ENCODE results near the gene DIAPH2.

DIAPH2 gene

GRCh38 chrX:96889726-96890125, 205.1 kb downstream of the DIAPH2 start:
- H4K20me1 ChIP-seq (ENCODE audit: control insufficient read depth, insufficient read depth, low read depth, low read length), result no peaks in the 10 kb centered on the region
- no peaks in the 10 kb centered on the region for H3K79me2 ChIP-seq (ENCODE audit: control insufficient read depth, low read length)
- no peak overlapping the region for H3K4me2 ChIP-seq (ENCODE audit: low read length)
- no peaks in the 10 kb centered on the region for H3K4me1 ChIP-seq (ENCODE audit: control insufficient read depth, low read length)
- no peaks in the 10 kb centered on the region for H3F3A ChIP-seq (ENCODE audit: control insufficient read depth, insufficient read depth)
- no peaks in the 10 kb centered on the region for H3K36me3 ChIP-seq (ENCODE audit: control insufficient read depth, low read length)
- H3K4me3 ChIP-seq (ENCODE audit: low read length), result no peak overlapping the region
- H3K27ac ChIP-seq (ENCODE audit: low read depth, low read length), result no peak overlapping the region
- no peaks in the 10 kb centered on the region for H3K27me3 ChIP-seq (ENCODE audit: control insufficient read depth, low read length)
- H3K9me3 ChIP-seq (ENCODE audit: control insufficient read depth, insufficient read depth, low read length), result no peaks in the 10 kb centered on the region
- H3K9me2 ChIP-seq (replicated peaks; ENCODE audit: control insufficient read depth, low read length), result no peaks in the 10 kb centered on the region
- TF ChIP-seq EZH2phosphoT487 (IDR thresholded peaks at IDR 0.05; ENCODE audit: borderline replicate concordance, low read length), result no peak
- TF ChIP-seq CTCF (IDR thresholded peaks at IDR 0.05; ENCODE audit: low read depth, low read length, poor library complexity, severe bottlenecking), result no peak

- Histone ChIP-seq H3K36me3 (ENCODE audit: control insufficient read depth, low read length) (no peaks in the 10 kb centered on the region), H3K27ac (ENCODE audit: low read depth, low read length) (no peak overlapping the region), H3K4me1 (ENCODE audit: control insufficient read depth, low read length) (no peaks in the 10 kb centered on the region), H4K20me1 (ENCODE audit: control insufficient read depth, insufficient read depth, low read depth, low read length) (no peaks in the 10 kb centered on the region), H3K4me2 (ENCODE audit: low read length) (no peak overlapping the region), H3F3A (ENCODE audit: control insufficient read depth, insufficient read depth) (no peaks in the 10 kb centered on the region), H3K4me3 (ENCODE audit: low read length) (no peak overlapping the region), H3K9me3 (ENCODE audit: control insufficient read depth, insufficient read depth, low read length) (no peaks in the 10 kb centered on the region), H3K27me3 (ENCODE audit: control insufficient read depth, low read length) (no peaks in the 10 kb centered on the region), H3K9me2 (replicated peaks; ENCODE audit: control insufficient read depth, low read length) (no peaks in the 10 kb centered on the region), H3K79me2 (ENCODE audit: control insufficient read depth, low read length) (no peaks in the 10 kb centered on the region)
- no peak for TF ChIP-seq CTCF (IDR thresholded peaks at IDR 0.05; ENCODE audit: low read depth, low read length, poor library complexity, severe bottlenecking)
- no peak for TF ChIP-seq EZH2phosphoT487 (IDR thresholded peaks at IDR 0.05; ENCODE audit: borderline replicate concordance, low read length)
These were observed 222.1 kb downstream of the DIAPH2 start for GRCh38 chrX:96906741-96907140.

- Histone ChIP-seq H4K20me1 (ENCODE audit: control insufficient read depth, insufficient read depth, low read depth, low read length) (no peaks in the 10 kb centered on the region), H3K27ac (ENCODE audit: low read depth, low read length) (no peak overlapping the region), H3K79me2 (ENCODE audit: control insufficient read depth, low read length) (no peaks in the 10 kb centered on the region), H3K9me3 (ENCODE audit: control insufficient read depth, insufficient read depth, low read length) (no peaks in the 10 kb centered on the region), H3K36me3 (ENCODE audit: control insufficient read depth, low read length) (no peaks in the 10 kb centered on the region), H3K4me2 (ENCODE audit: low read length) (no peak overlapping the region), H3K4me1 (ENCODE audit: control insufficient read depth, low read length) (no peaks in the 10 kb centered on the region), H3K27me3 (ENCODE audit: control insufficient read depth, low read length) (no peaks in the 10 kb centered on the region), H3K9me2 (replicated peaks; ENCODE audit: control insufficient read depth, low read length) (no peaks in the 10 kb centered on the region), H3F3A (ENCODE audit: control insufficient read depth, insufficient read depth) (no peaks in the 10 kb centered on the region), H3K4me3 (ENCODE audit: low read length) (no peak overlapping the region)
- TF ChIP-seq CTCF (IDR thresholded peaks at IDR 0.05; ENCODE audit: low read depth, low read length, poor library complexity, severe bottlenecking), result no peak
- TF ChIP-seq EZH2phosphoT487 (IDR thresholded peaks at IDR 0.05; ENCODE audit: borderline replicate concordance, low read length), result no peak
These were observed 223.1 kb downstream of the DIAPH2 start for GRCh38 chrX:96907516-96908272.

Data from DOHH2 (cell line).